IgD-negative memory B cell (primary cell): ENCODE measurements around the gene USP36. TPM values are rescaled to one million over a fixed set of nuclear protein-coding genes. Genes with fewer than 3 reads are reported as not detected.

ENCODE experiments used
- H3K27ac Mint-ChIP-seq, 3 donors: one replicate each; pipeline ENCODE4 v1.8.0; 2020 to 2022; ENCODE audit warnings: mild to moderate bottlenecking in 3 of 3, mixed read lengths in 3 of 3, moderate library complexity in 1 of 3
- H3K27me3 Mint-ChIP-seq: one replicate; pipeline ENCODE4 v1.8.0; 2021; ENCODE audit warnings: mixed read lengths
- H3K36me3 Mint-ChIP-seq: one replicate; pipeline ENCODE4 v1.8.0; 2020; ENCODE audit warnings: mild to moderate bottlenecking, mixed read lengths
- H3K4me1 Mint-ChIP-seq, 3 donors: one replicate each; pipeline ENCODE4 v1.8.0; 2020 to 2022; ENCODE audit warnings: mixed read lengths in 3 of 3, mild to moderate bottlenecking in 1 of 3
- H3K4me3 Mint-ChIP-seq, 4 donors: one replicate each; pipeline ENCODE4 v1.8.0; 2020 to 2022; ENCODE audit warnings: mild to moderate bottlenecking in 4 of 4, mixed read lengths in 4 of 4, moderate library complexity in 3 of 4
- H3K9me3 Mint-ChIP-seq, 3 donors: one replicate each; pipeline ENCODE4 v1.8.0; 2020 to 2021; ENCODE audit warnings: mixed read lengths in 3 of 3, mild to moderate bottlenecking in 1 of 3
- polyA plus RNA-seq: library from polyadenylated mRNA; unstranded; fragments of 300-500 nt; fragmentation: Illumina TruSeq; gene quantifications from one replicate; pipeline ENCODE4 v1.2.3, GENCODE V29; 2021

Gene USP36
- polyA plus RNA-seq, 1 donor from 2014 or later: 28.8 TPM

DNA sequence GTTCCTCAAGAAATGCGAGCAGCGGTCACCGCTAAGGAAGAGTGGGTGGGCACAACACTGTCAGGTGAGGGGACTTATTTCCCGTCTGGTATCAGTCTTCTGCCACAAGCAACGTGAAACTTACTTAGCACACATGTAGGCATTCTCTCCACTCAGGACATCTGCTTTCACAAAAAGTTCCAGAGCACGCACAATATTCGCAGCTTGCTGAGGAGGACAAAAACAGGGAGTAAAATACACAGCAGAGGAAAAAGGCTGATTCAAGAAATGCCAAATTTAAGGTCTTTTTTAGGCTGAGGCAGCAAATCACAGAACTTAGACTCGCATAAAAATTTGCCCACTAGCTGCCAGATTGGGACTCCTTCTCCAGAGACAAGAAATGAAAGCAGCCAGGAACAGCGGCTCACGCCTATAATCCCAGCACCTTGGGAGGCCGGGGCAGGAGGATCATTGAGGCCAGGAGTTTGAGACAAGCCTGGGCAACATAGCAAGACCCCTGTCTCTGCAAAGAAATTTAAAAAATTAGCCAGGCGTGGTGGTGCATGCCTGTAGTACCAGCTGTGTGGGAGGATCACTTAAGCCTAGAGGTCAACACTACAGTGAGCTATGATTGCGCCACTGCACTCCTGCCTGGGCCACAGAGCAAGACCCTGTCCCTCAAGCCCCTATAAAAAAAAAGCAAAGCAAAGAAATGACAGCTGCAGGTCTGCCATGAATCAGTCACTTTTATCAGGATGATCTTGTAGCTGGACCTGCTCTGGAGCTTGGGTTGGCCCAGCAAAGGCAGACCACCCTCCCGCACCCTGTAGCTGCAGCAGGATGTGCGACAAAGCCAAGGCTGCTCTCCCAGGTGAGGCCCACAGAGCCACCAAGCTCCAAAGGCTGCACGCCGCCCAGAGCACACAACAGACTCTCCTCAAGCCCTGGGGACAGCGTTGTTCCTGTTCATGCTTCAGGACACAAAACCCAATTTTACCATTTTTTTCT lies 20.5 kb downstream of the USP36 start:
- peak overlapping the region; percentile 70 to 93 (median 71) for H3K27ac Mint-ChIP-seq
- H3K4me3 Mint-ChIP-seq: peak overlapping the region in 2 of 4 donors; percentile 28 to 57
- H3K27me3 Mint-ChIP-seq: no peaks in the 10 kb centered on the region
- peaks cover 8 to 14% (median 10%) of the 10 kb centered on the region in 3 donors for H3K4me1 Mint-ChIP-seq
- no peaks in the 10 kb centered on the region for H3K9me3 Mint-ChIP-seq
- peaks cover 9% of the 10 kb centered on the region for H3K36me3 Mint-ChIP-seq

DNA sequence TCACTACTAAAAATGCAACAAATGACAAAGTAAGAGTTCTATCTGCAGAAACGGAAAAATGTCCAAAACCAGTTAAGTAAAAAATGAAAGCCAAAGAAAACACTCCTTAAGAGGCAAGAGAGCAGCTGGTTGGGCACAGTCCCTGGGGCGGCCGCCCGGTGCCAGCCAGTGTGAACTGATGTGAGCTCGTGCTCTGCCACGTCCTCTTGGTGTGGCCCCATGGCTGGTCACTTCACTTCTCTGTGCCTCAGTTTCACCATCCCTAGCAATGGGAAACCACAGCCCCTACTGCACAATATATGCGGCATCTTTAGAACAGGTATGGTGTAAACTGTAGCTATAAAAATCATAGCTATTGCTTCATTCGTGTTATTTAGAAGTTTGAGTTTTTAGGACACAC lies 21.2 kb downstream of the USP36 start:
- H3K4me3 Mint-ChIP-seq: peak overlapping the region in 3 of 4 donors; percentile 3 to 57 (median 53)
- no peaks in the 10 kb centered on the region for H3K27me3 Mint-ChIP-seq
- H3K27ac Mint-ChIP-seq: peak overlapping the region; percentile 70 to 93 (median 71)
- H3K36me3 Mint-ChIP-seq: peaks cover 9% of the 10 kb centered on the region
- peaks cover 8 to 14% (median 10%) of the 10 kb centered on the region in 3 donors for H3K4me1 Mint-ChIP-seq
- H3K9me3 Mint-ChIP-seq: no peaks in the 10 kb centered on the region

- Mint-ChIP-seq H3K36me3 (peaks cover 7% of the 10 kb centered on the region), H3K4me1 (peaks cover 8 to 14% (median 10%) of the 10 kb centered on the region in 3 donors), H3K27ac (peak overlapping the region; percentile 52 to 70 (median 64)), H3K4me3 (peak overlapping the region in 3 of 4 donors; percentile 3 to 53 (median 36)), H3K27me3 (no peaks in the 10 kb centered on the region), H3K9me3 (no peaks in the 10 kb centered on the region)
Observed at GRCh38 chr17:78818932-78819331, 21.7 kb downstream of the USP36 start.

- Mint-ChIP-seq H3K9me3 (no peaks in the 10 kb centered on the region), H3K4me3 (peak overlapping the region in 3 of 4 donors; percentile 3 to 53 (median 36)), H3K27me3 (no peaks in the 10 kb centered on the region), H3K27ac (peak overlapping the region; percentile 52 to 70 (median 64)), H3K36me3 (peaks cover 7% of the 10 kb centered on the region), H3K4me1 (peaks cover 8 to 14% (median 10%) of the 10 kb centered on the region in 3 donors)
Observed at GRCh38 chr17:78818152-78818846, 22.3 kb downstream of the USP36 start.

- H3K36me3 Mint-ChIP-seq: peaks cover 4% of the 10 kb centered on the region
- H3K4me1 Mint-ChIP-seq: peaks cover 8 to 14% (median 10%) of the 10 kb centered on the region in 3 donors
- H3K4me3 Mint-ChIP-seq: peak overlapping the region in 1 of 4 donors; percentile 68
- H3K27me3 Mint-ChIP-seq: no peaks in the 10 kb centered on the region
- H3K27ac Mint-ChIP-seq: peak overlapping the region in 2 of 3 donors; percentile 53 to 88
- H3K9me3 Mint-ChIP-seq: no peaks in the 10 kb centered on the region
Observed at GRCh38 chr17:78817123-78817522, 23.5 kb downstream of the USP36 start.

- Mint-ChIP-seq H3K36me3 (peaks cover 4% of the 10 kb centered on the region), H3K27ac (peak overlapping the region in 1 of 3 donors; percentile 1), H3K4me3 (no peak overlapping the region)
Observed at GRCh38 chr17:78815696-78816095, 24.9 kb downstream of the USP36 start.

DNA sequence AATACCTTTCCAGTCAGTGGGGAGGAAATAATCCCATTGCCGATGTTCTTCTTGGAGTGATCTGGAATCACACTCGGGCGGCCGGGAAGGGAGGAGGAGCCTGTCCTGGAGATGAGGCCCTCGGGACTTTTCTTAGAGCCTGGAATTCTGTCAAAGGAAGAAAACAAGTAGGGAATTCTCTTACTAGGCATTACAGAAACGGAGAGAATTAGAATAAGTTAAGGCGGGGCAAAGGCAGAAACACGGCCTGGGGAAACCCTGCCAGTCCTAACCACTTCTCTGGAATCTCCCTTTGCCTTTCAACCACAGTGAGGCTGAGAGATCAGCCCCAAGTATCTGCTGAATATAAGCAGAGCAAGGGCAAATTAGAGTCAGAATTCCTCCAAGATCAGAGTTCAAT lies 27.8 kb downstream of the USP36 start:
- Mint-ChIP-seq H3K36me3 (no peaks in the 10 kb centered on the region), H3K9me3 (no peaks in the 10 kb centered on the region), H3K4me3 (no peak overlapping the region), H3K4me1 (peaks cover 0 to 1% (median 0%) of the 10 kb centered on the region in 3 donors), H3K27ac (peak overlapping the region in 2 of 3 donors; percentile 73 to 76), H3K27me3 (no peaks in the 10 kb centered on the region)

More at GRCh38 chr17:78815696-78816095, 24.9 kb downstream of the USP36 start:
- Mint-ChIP-seq H3K27me3 (no peaks in the 10 kb centered on the region), H3K9me3 (no peaks in the 10 kb centered on the region), H3K4me1 (peaks cover 8 to 14% (median 10%) of the 10 kb centered on the region in 3 donors)

GRCh38 chr17:78808163-78808562 lies 32.5 kb downstream of the USP36 start:
- Mint-ChIP-seq H3K4me3 (no peak overlapping the region), H3K9me3 (no peaks in the 10 kb centered on the region), H3K4me1 (peaks cover 12 to 18% (median 16%) of the 10 kb centered on the region in 3 donors), H3K27ac (peak overlapping the region in 2 of 3 donors; percentile 73 to 89), H3K27me3 (no peaks in the 10 kb centered on the region), H3K36me3 (peaks cover 6% of the 10 kb centered on the region)

GRCh38 chr17:78806451-78806850 lies 34.2 kb downstream of the USP36 start:
- H3K27me3 Mint-ChIP-seq: no peaks in the 10 kb centered on the region
- H3K4me1 Mint-ChIP-seq: peaks cover 14 to 18% (median 16%) of the 10 kb centered on the region in 3 donors
- no peaks in the 10 kb centered on the region for H3K9me3 Mint-ChIP-seq

DNA sequence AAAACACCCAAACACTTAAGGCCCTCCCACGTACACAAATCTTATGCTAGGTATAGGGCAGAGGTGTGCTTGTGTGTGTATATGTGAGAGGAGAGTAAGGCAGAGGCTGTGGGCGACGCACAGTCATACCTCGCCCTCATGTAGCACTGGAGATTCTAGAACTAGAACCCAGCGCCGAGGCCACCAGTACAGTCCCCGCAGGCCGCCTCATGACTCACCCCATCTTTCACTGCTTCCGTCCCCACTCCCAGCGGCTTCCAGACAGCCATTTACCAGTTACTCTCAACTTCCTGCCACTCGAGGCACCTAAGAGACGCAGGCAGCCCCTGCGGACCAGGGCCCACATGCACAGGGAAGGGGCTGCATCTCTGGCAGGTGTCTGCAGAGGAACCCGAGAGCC lies 35.3 kb downstream of the USP36 start:
- Mint-ChIP-seq H3K27me3 (no peaks in the 10 kb centered on the region), H3K4me3 (peak overlapping the region in 3 of 4 donors; percentile 35 to 65 (median 63)), H3K27ac (peak overlapping the region; percentile 83 to 97 (median 89)), H3K36me3 (peaks cover 6% of the 10 kb centered on the region), H3K9me3 (no peaks in the 10 kb centered on the region), H3K4me1 (peaks cover 14 to 18% (median 16%) of the 10 kb centered on the region in 3 donors)

More at GRCh38 chr17:78806451-78806850, 34.2 kb downstream of the USP36 start:
- Mint-ChIP-seq H3K4me3 (peak overlapping the region; percentile 3 to 67 (median 41)), H3K27ac (peak overlapping the region; percentile 89 to 97 (median 90)), H3K36me3 (peaks cover 6% of the 10 kb centered on the region)

DNA sequence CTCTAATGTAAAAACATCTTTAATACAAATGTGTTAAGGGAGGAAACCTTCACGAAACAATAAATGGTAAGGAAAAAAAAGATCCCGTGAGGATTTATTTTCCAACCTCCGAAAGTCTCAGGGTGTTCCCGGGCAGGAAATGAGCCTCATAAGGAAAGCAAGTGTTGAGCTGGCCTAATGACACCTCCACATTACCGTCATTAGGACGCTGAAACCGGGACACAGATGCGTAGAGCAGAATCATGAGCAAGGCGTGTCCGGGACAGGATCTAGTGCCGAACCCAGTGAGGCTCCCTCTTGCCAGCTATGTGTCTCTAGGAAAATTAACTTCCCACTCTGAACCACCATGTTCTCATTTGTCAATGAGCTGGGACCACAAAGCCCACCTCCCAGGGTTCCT lies 35.8 kb downstream of the USP36 start:
- H3K9me3 Mint-ChIP-seq: no peaks in the 10 kb centered on the region
- H3K4me3 Mint-ChIP-seq: peak overlapping the region in 3 of 4 donors; percentile 51 to 63 (median 55)
- H3K27me3 Mint-ChIP-seq: no peaks in the 10 kb centered on the region
- peaks cover 6% of the 10 kb centered on the region for H3K36me3 Mint-ChIP-seq
- H3K27ac Mint-ChIP-seq: peak overlapping the region; percentile 68 to 97 (median 89)
- H3K4me1 Mint-ChIP-seq: peaks cover 14 to 18% (median 16%) of the 10 kb centered on the region in 3 donors

DNA sequence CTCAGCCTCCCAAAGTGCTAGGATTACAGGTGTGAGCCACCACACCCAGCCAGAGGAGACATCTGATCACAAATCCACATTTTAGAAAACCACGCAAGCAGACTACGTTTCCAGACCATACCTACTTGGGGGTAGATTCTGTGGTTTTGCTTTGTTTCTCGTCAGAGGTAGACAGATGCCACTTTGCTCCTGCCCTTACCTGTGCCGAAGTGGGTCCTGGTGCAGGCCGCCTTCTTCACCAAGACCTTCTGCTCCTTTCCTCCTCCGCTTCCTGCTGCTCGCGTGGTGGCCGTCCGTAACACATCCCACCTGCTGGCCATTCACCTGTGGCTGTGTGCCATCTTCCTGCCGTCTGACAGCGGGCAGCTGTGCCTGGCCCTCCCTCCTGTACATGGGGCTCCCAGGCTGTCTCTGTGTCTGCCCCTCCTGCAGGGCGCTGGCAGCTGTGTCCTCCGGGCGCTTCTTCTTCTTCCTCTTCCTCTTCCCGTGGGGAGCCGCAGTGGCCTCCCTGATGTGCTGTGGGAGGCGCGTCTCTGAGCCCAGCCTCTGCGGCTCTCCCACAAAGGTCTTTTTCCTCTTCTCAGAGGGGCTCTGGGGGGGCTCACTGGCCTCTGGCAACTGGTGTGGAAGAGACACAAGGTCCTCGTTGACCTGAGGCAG lies 37.3 kb downstream of the USP36 start:
- Mint-ChIP-seq H3K36me3 (peaks cover 16% of the 10 kb centered on the region), H3K4me1 (peaks cover 20 to 27% (median 22%) of the 10 kb centered on the region in 3 donors), H3K9me3 (no peaks in the 10 kb centered on the region), H3K4me3 (peak overlapping the region in 1 of 4 donors; percentile 47), H3K27me3 (no peaks in the 10 kb centered on the region), H3K27ac (peak overlapping the region; percentile 80 to 90 (median 84))

- Mint-ChIP-seq H3K4me1 (peaks cover 20 to 27% (median 22%) of the 10 kb centered on the region in 3 donors), H3K9me3 (no peaks in the 10 kb centered on the region), H3K27me3 (no peaks in the 10 kb centered on the region), H3K36me3 (peaks cover 17% of the 10 kb centered on the region), H3K27ac (no peak overlapping the region), H3K4me3 (no peak overlapping the region)
Observed at GRCh38 chr17:78802459-78802858, 38.2 kb downstream of the USP36 start.

- no peak overlapping the region for H3K4me3 Mint-ChIP-seq
- H3K36me3 Mint-ChIP-seq: peaks cover 17% of the 10 kb centered on the region
- H3K4me1 Mint-ChIP-seq: peaks cover 20 to 27% (median 22%) of the 10 kb centered on the region in 3 donors
- H3K27me3 Mint-ChIP-seq: no peaks in the 10 kb centered on the region
- no peaks in the 10 kb centered on the region for H3K9me3 Mint-ChIP-seq
- peak overlapping the region in 1 of 3 donors; percentile 88 for H3K27ac Mint-ChIP-seq
Observed at GRCh38 chr17:78802008-78802407, 38.6 kb downstream of the USP36 start.
